GM21528 (cell line): ENCODE measurements around the gene ATL2.
"Not testable (repeated sequence)": the region's sequence is repeated elsewhere in the genome, so short reads cannot be mapped to it uniquely, and the experiment has no call there.

Experiments used
- ATAC-seq: cut with Tn5 transposase; IDR thresholded peaks from one replicate; pipeline ENCODE4 v1.9.1; 2021; ENCODE audit warnings: mild to moderate bottlenecking, moderate library complexity; ENCODE audit not compliant: unreplicated experiment, low FRiP score

Gene ATL2

GRCh38 chr2:38394041-38394440, 17.0 kb upstream of the ATL2 start:
- ATAC-seq, result no peak

GRCh38 chr2:38390947-38391346, 13.9 kb upstream of the ATL2 start:
- no peak for ATAC-seq

GRCh38 chr2:38387887-38388286, 10.8 kb upstream of the ATL2 start:
- ATAC-seq, result no peak

- ATAC-seq, result no peak
Measured at GRCh38 chr2:38386821-38387220, 9.7 kb upstream of the ATL2 start.

GRCh38 chr2:38386377-38386776, 9.3 kb upstream of the ATL2 start:
- no peak for ATAC-seq

GRCh38 chr2:38384338-38384737, 7.3 kb upstream of the ATL2 start:
- no peak for ATAC-seq

- not testable (repeated sequence) for ATAC-seq
Measured at GRCh38 chr2:38383741-38384140, 6.7 kb upstream of the ATL2 start.

GRCh38 chr2:38381381-38382143, 4.5 kb upstream of the ATL2 start:
- ATAC-seq, result no peak

- ATAC-seq, result no peak
Measured at GRCh38 chr2:38380397-38381130, 3.5 kb upstream of the ATL2 start.

- peak; percentile 76 for ATAC-seq
Measured at GRCh38 chr2:38376346-38377049, 575 bp downstream of the ATL2 start.

GRCh38 chr2:38375696-38376345, 1.3 kb downstream of the ATL2 start:
- no peak for ATAC-seq

- ATAC-seq, result no peak
Measured at GRCh38 chr2:38374984-38375383, 2.1 kb downstream of the ATL2 start.

- no peak for ATAC-seq
Measured at GRCh38 chr2:38371235-38371634, 5.8 kb downstream of the ATL2 start.

- no peak for ATAC-seq
Measured at GRCh38 chr2:38370664-38371063, 6.4 kb downstream of the ATL2 start.

GRCh38 chr2:38362232-38362631, 14.8 kb downstream of the ATL2 start:
- no peak for ATAC-seq

- ATAC-seq, result no peak
Measured at GRCh38 chr2:38360177-38360576, 16.9 kb downstream of the ATL2 start.

- no peak for ATAC-seq
Measured at GRCh38 chr2:38353402-38353801, 23.7 kb downstream of the ATL2 start.

- no peak for ATAC-seq
Measured at GRCh38 chr2:38352336-38352735, 24.7 kb downstream of the ATL2 start.

GRCh38 chr2:38345323-38346038, 31.6 kb downstream of the ATL2 start:
- no peak for ATAC-seq

GRCh38 chr2:38344813-38345212, 32.3 kb downstream of the ATL2 start:
- ATAC-seq, result no peak
